AG04450 (cell line): ENCODE data around the gene MITF. TPM values are rescaled to one million over a fixed set of nuclear protein-coding genes. Genes with fewer than 3 reads are reported as not detected.

Experiments used
- CTCF ChIA-PET: fragments of 300-600, 350-600 bp; formaldehyde crosslinking; extraction: SDS; loops from one replicate; lab custom pipeline; 2022; ENCODE audit warnings: antibody characterized with exemption, inconsistent platforms; lab: Charles Lee
- POLR2A ChIA-PET: fragments of 350-600 bp; formaldehyde crosslinking; extraction: SDS; loops from one replicate; lab custom pipeline; 2021; ENCODE audit warnings: antibody characterized with exemption, inconsistent platforms; lab: Yijun Ruan, JAX
- DNase-seq: peaks from one replicate; pipeline ENCODE4 v3.0.0-alpha.2; 2011; ENCODE audit warnings: low read depth, low spot score
- H3K27ac ChIP-seq: one replicate; pipeline ENCODE4 v1.5.1; 2012; ENCODE audit warnings: low read depth, low read length, control low read depth
- H3K27me3 ChIP-seq: one replicate; pipeline ENCODE4 v1.6.0; 2012; ENCODE audit warnings: low read length; ENCODE audit not compliant: control insufficient read depth, insufficient read depth
- H3K4me3 ChIP-seq: 2 replicates; pipeline ENCODE4 v1.5.1; 2011; ENCODE audit warnings: mild to moderate bottlenecking, low read depth, low read length, control low read depth
- H3K9me3 ChIP-seq: 2 replicates; pipeline ENCODE4 v1.5.1; 2012; ENCODE audit warnings: low read length; ENCODE audit not compliant: control insufficient read depth, insufficient read depth
- CTCF ChIP-seq: IDR thresholded peaks from 2 replicates; pipeline ENCODE4 v1.5.1; 2011; ENCODE audit warnings: low read depth, low read length, control low read depth, inconsistent platforms
- polyA plus RNA-seq: library from polyadenylated mRNA; depleted of rRNA; stranded (reverse); fragments of >200 nt; gene quantifications from 2 replicates; pipeline ENCODE4 v1.2.3, GENCODE V29; 2011

MITF gene
- polyA plus RNA-seq, 1 experiment: 32.2 TPM

GRCh38 chr3:69838696-69839515 is 99.6 kb downstream of the MITF start:
- Histone ChIP-seq H3K4me3 (peak overlapping the region; percentile 46), H3K9me3 (peaks cover 3% of the 10 kb centered on the region; the same call in 1 of the 2 replicates), H3K27ac (peak overlapping the region; percentile 75), H3K27me3 (no peaks in the 10 kb centered on the region)
- ChIA-PET CTCF (interaction anchor here (0.7 to 4.2 kb wide), 5 partner anchors 9 to 54 kb away, joined by 3 to 44 read pairs (median 4); no protein-coding TSS in a partner anchor), POLR2A (interaction anchor here (0.6 to 1.0 kb wide), 4 partner anchors 28 to 1665 kb away, joined by 3 to 6 read pairs (median 4); no protein-coding TSS in a partner anchor)
- no peak for TF ChIP-seq CTCF
- no peak for DNase-seq

DNA sequence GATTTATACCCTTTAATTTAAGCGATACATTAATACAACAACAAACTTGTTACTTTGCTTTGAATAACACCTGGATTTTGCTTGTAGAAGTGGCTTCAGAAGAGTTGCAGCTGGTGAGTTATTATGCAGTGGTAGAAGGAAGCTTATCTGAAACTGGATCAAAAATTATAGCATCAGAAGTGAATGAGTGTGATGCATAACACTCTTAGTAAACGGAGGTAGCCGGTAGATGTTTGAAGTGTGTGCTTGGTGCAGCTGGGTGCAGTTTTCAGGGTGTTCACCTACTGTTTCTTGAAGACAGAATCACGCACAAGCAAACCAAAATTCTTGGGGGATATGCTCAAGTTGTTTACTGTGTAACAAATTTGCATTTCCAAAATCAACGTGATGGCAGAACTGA is 103.1 kb downstream of the MITF start:
- no peaks in the 10 kb centered on the region for H3K9me3 ChIP-seq
- DNase-seq: no peak
- CTCF ChIA-PET: interaction anchor here (4.2 kb wide), 1 partner anchor 13 kb away, joined by 44 read pairs; no protein-coding TSS in a partner anchor
- no peak overlapping the region for H3K4me3 ChIP-seq
- POLR2A ChIA-PET: interaction anchor here (0.7 kb wide), 1 partner anchor 24 kb away, joined by 3 read pairs; no protein-coding TSS in a partner anchor
- H3K27ac ChIP-seq: no peak overlapping the region
- H3K27me3 ChIP-seq: no peaks in the 10 kb centered on the region
- TF ChIP-seq CTCF: no peak

- Histone ChIP-seq H3K9me3 (no peaks in the 10 kb centered on the region), H3K27ac (no peak overlapping the region), H3K4me3 (no peak overlapping the region), H3K27me3 (no peaks in the 10 kb centered on the region)
- no peak for TF ChIP-seq CTCF
- ChIA-PET CTCF (interaction anchor here (4.2 kb wide), 1 partner anchor 12 kb away, joined by 44 read pairs; no protein-coding TSS in a partner anchor), POLR2A (interaction anchor here (0.7 kb wide), 1 partner anchor 23 kb away, joined by 3 read pairs; no protein-coding TSS in a partner anchor)
- no peak for DNase-seq
Measured at GRCh38 chr3:69842789-69843188, 103.5 kb downstream of the MITF start.

- ChIA-PET CTCF (interaction anchor here (2.6 kb wide), 1 partner anchor 11 kb away, joined by 13 read pairs; no protein-coding TSS in a partner anchor), POLR2A (no interaction called here)
- TF ChIP-seq CTCF: no peak
- no peaks in the 10 kb centered on the region for H3K27me3 ChIP-seq
- no peak for DNase-seq
- no peak overlapping the region for H3K4me3 ChIP-seq
- H3K27ac ChIP-seq: no peak overlapping the region
- no peaks in the 10 kb centered on the region for H3K9me3 ChIP-seq
Measured at GRCh38 chr3:69844706-69845105, 105.4 kb downstream of the MITF start.

- H3K4me3 ChIP-seq: no peak overlapping the region
- DNase-seq: no peak
- CTCF ChIA-PET: interaction anchor here (0.6 to 2.6 kb wide), 6 partner anchors 8 to 84 kb away, joined by 3 to 13 read pairs (median 4); no protein-coding TSS in a partner anchor
- no peak for TF ChIP-seq CTCF
- POLR2A ChIA-PET: no interaction called here
- no peaks in the 10 kb centered on the region for H3K9me3 ChIP-seq
- no peak overlapping the region for H3K27ac ChIP-seq
- no peaks in the 10 kb centered on the region for H3K27me3 ChIP-seq
Measured at GRCh38 chr3:69847303-69847702, 108.0 kb downstream of the MITF start.
